Hematopoietic multipotent progenitor cell treated with erythropoietin and hydrocortisone succinate and interleukin-3 and kit ligand, for 8 days (in vitro differentiated cells): ENCODE measurements around the gene RIT1.
A peak's percentile ranks its signal among the peaks of the same experiment; 100 is the strongest.
"Not testable (repeated sequence)": the region's sequence is repeated elsewhere in the genome, so short reads cannot be mapped to it uniquely, and the experiment has no call there.

Source experiments
- DNase-seq: peaks from one replicate; pipeline ENCODE4 v3.0.0-alpha.2; 2015

RIT1 gene

GRCh38 chr1:155932487-155932886, 21.3 kb upstream of the RIT1 start:
- no peak for DNase-seq

- no peak for DNase-seq
Observed at GRCh38 chr1:155932081-155932480, 20.9 kb upstream of the RIT1 start.

DNA sequence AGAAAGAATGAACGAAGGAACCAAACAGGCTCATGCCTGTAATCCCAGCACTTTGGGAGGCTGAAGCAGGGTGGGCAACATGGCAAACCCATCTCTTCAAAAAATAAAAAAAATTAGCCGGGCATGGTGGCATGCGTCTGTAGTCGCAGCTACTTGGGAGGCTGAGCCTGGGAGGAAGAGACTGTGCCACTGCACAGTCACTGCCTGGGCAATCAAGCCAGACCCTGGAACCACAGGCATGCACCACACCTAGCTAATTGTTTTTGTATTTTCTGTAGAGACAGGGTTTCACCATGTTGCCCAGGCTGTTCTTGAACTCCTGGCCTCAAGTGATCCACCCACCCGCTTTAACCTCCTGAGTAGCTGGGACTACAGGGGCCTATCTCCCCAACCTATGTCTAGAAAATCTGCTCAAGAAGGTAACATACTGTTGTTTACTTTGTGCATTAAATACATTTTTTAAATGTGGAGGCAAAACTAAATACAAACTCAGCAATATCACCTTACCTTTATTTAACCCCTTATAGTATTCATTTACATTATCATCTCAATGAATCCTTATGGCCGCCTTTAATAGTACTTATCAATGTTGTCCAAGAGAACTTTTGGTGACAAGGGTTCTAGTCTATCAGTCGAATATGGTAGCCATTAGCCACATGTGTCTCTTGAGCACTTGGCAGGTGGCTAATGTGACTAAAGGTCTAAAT, 20.3 kb upstream of the RIT1 start:
- no peak for DNase-seq

DNA sequence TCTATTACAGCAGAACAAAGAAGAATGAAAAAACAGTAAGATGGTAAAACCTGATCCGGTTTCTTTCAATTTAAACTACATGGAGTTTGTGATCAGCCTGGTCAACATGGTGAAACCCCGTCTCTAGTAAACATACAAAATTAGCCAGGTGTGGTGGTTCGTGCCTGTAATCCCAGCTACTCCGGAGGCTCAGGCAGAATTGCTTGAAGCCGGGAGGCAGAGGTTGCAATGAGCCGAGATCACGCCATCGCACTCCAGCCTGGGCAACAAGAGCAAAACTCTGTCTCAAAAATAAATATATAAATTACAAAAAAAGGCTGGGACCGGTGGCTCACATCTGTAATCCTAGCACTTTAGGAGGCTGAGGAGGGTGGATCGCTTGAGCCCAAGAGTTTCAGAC, 19.6 kb upstream of the RIT1 start:
- DNase-seq: not testable (repeated sequence)

DNA sequence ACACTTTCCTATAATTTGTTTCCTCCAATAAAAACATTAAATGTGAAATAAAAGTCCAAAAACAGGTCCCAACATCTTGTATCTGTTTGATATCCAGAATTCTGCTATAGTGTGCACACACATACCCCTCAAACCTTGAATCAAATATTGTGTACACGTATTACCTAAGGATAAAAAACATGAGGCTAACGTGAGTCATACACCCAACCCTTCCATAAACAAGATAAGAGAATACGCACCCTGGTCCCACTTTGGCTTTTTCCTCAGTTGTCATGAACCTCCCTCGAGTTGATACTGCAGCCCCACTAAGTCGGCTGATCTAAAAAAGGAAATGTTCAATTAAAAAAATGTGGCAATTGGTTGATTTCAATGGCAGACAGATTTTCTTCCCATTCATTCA, 17.9 kb upstream of the RIT1 start:
- DNase-seq: no peak

GRCh38 chr1:155925506-155925905, 14.4 kb upstream of the RIT1 start:
- no peak for DNase-seq

- no peak for DNase-seq
Observed at GRCh38 chr1:155920717-155921116, 9.6 kb upstream of the RIT1 start.

DNA sequence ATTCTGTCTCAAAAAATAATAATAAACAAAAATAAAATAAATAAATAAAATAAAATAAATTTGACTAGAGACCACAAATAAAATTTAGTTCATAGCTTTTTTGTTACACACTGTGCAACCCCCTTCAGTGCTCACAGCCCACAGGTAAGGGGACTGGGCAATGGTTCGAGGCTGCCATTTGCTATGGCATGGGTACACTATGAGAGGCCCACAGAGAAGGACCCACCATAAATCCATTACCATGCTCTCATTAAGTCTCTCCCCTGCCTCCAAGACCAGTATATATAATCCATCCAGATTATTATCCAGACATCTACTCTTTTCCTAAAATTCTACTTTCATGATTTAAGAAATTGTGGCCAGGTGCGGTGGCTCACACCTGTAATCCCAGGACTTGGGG, 8.7 kb upstream of the RIT1 start:
- no peak for DNase-seq

GRCh38 chr1:155918660-155919059, 7.5 kb upstream of the RIT1 start:
- DNase-seq: no peak

DNA sequence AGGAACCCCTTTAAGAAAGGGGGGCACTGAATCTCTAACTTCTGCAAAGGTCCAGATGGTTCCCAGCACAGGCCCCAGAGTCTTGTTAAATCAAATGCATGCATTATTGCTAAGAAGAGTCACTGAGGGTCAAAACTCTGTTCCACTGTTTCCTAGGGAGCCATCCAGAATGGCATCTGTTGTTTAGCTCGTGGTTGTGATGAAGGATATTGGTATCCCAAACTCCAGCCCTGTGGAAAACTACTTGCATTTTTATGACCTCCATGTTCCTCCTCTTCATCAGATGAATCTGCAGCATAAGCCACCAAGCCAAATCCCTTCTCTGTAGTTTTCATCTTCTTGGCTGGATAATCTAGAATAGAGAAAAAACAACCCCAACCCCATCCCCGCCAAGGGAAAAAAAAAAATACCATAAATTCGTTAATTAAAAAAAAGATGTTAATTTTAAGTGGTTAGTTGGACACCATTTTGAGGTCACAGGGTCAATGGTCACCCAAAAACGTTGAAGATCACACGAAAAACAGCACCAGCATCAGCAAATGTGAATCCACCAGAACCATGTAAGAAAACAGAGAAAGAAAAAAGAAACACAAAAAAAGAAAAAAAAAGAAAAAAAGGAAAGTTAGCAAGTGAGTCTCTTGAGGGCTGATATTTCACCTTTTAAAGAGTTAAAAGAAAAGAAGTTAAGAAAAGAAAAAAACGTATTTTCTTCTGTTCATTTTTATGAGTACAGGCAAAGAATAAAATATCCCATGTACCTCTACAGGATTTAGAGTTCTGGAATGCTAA, 3.0 kb upstream of the RIT1 start:
- no peak for DNase-seq

DNA sequence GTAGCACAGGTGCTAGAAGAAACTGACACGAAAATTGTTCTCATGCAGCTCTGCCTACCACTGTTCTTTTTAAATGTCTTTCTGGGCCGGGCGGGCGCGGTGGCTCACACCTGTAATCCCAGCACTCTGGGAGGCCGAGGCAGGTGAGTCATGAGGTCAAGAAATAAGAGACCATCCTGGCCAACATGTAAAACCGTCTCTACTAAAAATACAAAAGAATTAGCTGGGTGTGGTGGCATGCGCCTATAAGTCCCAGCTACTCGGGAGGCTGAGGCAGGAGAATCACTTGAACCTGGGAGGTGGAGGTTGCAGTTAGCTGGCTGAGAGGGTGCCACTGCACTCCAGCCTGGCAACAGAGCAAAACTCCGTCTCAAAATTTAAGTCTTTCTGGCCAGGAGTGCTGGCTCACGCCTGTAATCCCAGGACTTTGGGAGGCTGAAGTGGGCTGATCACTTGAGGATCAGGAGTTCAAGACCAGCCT, 947 bp upstream of the RIT1 start:
- no peak for DNase-seq

- DNase-seq: peak; percentile 38
Observed at GRCh38 chr1:155910621-155911121, 478 bp downstream of the RIT1 start.

DNA sequence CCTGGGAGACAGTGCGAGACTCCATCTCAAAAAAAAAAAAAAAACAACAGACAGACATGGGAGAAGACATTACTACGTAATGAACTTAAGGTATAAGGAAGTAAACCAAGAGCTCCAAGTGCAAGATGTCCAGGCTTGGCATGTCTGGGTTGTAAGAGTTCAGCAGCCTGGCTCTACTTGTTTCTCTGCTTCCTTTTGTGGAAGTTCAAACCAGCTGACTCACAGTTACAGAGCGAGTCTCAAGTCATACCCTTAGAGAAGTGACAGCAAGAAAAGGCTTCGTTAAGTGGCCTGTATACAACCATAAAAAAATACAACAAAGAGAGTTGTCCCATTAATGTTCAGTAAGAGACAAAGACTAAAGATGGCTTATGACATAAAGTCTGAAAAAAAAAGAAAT, 1.3 kb downstream of the RIT1 start:
- DNase-seq: peak; percentile 48

DNA sequence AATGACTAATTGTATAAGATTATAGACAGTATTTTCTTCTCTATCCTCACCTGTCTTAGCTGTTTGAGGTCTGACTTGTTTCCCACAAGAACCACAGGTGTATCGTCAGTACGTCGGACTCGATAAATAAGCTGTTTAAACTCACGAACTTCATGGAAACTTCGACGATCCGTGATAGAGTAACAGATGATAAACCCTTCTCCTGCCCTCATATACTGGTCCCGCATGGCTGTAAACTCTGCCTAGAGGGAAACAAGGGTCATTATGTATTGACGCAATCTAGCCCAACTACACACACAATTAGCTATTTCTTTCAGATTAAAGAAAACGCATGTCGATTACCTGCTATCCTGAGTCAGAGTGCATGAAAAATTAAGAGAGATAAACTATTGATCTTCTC, 6.9 kb downstream of the RIT1 start:
- no peak for DNase-seq

DNA sequence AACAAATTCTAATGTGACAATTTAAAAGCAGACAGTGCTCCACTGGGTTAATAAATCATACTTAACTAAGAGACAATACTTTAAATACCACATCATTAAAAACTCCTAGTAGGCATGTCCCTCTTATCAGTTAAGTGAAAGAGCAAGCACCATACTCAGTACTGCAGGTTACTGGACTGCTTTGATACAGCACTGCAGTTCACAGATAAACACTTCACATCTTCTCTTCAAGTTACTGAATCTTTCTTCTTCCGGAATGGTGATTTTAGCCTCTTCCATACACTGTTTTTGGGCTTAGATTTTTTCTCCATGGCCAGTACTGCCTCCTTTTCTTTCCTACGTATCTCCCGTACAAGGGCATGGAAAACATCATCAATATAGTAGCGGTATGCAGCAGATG, 11.0 kb downstream of the RIT1 start:
- DNase-seq: peak; percentile 82

GRCh38 chr1:155899683-155900082, 11.5 kb downstream of the RIT1 start:
- no peak for DNase-seq

GRCh38 chr1:155898888-155899287, 12.3 kb downstream of the RIT1 start:
- no peak for DNase-seq

DNA sequence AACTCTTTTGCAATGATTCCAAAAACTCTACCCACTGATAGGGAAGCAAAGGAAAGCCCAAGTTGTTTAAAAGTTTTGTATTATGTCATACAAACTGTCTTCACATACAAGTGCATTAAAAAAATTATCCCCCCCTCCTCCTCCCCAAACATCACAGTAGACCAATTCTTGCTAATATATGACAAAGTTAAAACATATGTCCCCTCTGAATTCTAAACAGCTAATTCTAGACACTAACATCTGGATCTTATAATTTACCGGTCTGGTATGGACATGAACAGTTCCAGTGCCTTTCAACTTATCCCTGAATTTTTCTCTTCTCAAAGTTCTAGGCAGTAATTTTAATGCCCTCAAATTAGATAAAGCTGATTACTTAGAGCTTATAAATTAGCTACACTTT, 13.4 kb downstream of the RIT1 start:
- DNase-seq: no peak

- DNase-seq: not testable (repeated sequence)
Observed at GRCh38 chr1:155896476-155896875, 14.7 kb downstream of the RIT1 start.

DNA sequence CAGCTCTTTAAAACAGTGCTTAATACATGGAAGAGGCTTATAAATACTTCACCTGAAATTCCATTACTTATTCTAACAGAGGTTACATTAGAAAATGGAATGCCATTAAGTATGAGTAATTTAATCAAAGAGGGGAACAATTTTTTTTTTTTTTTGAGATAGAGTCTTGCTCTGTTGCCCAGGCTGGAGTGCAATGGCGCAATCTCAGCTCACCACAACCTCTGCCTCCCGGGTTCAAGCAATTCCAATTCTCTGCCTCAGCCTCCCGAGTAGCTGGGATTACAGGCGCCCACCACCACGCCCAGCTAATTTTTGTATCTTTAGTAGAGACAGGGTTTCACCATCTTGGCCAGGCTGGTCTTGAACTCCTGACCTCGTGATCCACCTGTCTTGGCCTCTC, 15.5 kb downstream of the RIT1 start:
- DNase-seq: not testable (repeated sequence)

- DNase-seq: no peak
Observed at GRCh38 chr1:155893389-155894142, 17.6 kb downstream of the RIT1 start.

- no peak for DNase-seq
Observed at GRCh38 chr1:155892796-155893195, 18.4 kb downstream of the RIT1 start.

- no peak for DNase-seq
Observed at GRCh38 chr1:155890251-155890650, 20.9 kb downstream of the RIT1 start.
